Esophagus squamous epithelium (tissue), 5 donors: ENCODE results near the gene PPL. TPM values are rescaled to one million over a fixed set of nuclear protein-coding genes. Genes with fewer than 3 reads are reported as not detected.
A peak's percentile ranks its signal among the peaks of the same experiment; 100 is the strongest.

ENCODE experiments used
- DNase-seq: peaks from one replicate; lab custom pipeline; 2025; lab: John Stamatoyannopoulos, UW
- H3K27ac ChIP-seq, 4 donors: fragments of 200-600 bp; sonication (generic); one replicate each; pipeline ENCODE4 v1.5.1; 2016 to 2019; ENCODE audit warnings: mild to moderate bottlenecking in 1 of 4
- H3K27me3 ChIP-seq, 4 donors: fragments of 200-600 bp; sonication (generic); 1 replicate in 3 of 4; 2 replicates in 1 of 4; pipeline versions ENCODE4 v1.5.1 to v1.6.0; 2017 to 2021; ENCODE audit warnings: antibody characterized with exemption in 1 of 4
- H3K36me3 ChIP-seq, 3 donors: fragments of 200-600 bp; sonication (generic); one replicate each; pipeline ENCODE4 v1.5.1; 2016 to 2019
- H3K4me1 ChIP-seq, 3 donors: fragments of 200-600 bp; sonication (generic); one replicate each; pipeline ENCODE4 v1.5.1; 2017 to 2019
- H3K4me3 ChIP-seq, 4 donors: fragments of 200-600 bp; sonication (generic); 1 replicate in 3 of 4; 2 replicates in 1 of 4; pipeline ENCODE4 v1.5.1; 2016 to 2019; ENCODE audit warnings: mild to moderate bottlenecking in 2 of 4, moderate library complexity in 1 of 4
- H3K9me3 ChIP-seq, 3 donors: fragments of 200-600 bp; sonication (generic); one replicate each; pipeline ENCODE4 v1.5.1; 2016 to 2019
- CTCF ChIP-seq, 6 experiments: fragments of 450-650 bp in 4 of 6; fragments of 200-600 bp in 2 of 6; sonication (generic) in 2 of 6; IDR thresholded peaks; one replicate each; pipeline ENCODE4 v1.5.1; 2016 to 2019; ENCODE audit warnings: antibody characterized with exemption in 6 of 6, mild to moderate bottlenecking in 4 of 6, moderate library complexity in 4 of 6
- POLR2A ChIP-seq, 4 donors: fragments of 450-650 bp; IDR thresholded peaks; one replicate each; pipeline ENCODE4 v1.6.1; 2017; ENCODE audit warnings: antibody characterized with exemption in 4 of 4, mild to moderate bottlenecking in 4 of 4, moderate library complexity in 3 of 4
- WGBS, 2 donors: methylation state at CpG; one replicate each; pipeline ENCODE4 v1.1.5; 2018; 5-methylcytosine and 5-hydroxymethylcytosine counted together
- intact Hi-C: fragments of 100-400 bp; cut with DNase I; formaldehyde crosslinking; loops from one replicate; pipeline ENCODE4 v1.15.0; 2022
- total RNA-seq, 4 donors: library from RNA; depleted of rRNA; stranded (reverse); fragments of >200 nt; gene quantifications; one replicate each; pipeline ENCODE4 v1.1.0, GENCODE V29; 2016
- donor health status: DM: yes; HTN: yes; CAD: no.

Gene PPL
- total RNA-seq, 4 donors from 2014 or later: 504 to 1,677 (median 860) TPM

DNA sequence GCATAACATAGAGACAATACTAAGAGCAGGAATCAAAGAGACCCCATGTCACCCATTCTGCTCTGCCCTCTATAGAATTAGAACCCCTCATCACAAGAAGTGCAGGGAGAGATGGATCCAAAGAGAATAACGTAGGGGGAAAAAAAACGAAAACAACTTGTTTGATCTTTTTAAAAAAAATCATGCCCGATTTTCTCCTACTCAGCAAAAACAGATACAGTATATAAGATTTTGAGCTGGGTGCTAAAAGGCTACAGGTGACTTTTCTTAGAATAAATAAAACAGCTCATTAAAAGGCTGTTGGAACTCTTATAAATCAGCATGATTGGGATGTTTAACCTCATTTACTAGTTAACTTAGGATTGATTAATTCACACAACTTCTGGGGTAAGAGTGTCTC lies 72.2 kb downstream of the PPL start:
- intact Hi-C loops: no loop called here
- no peaks in the 10 kb centered on the region for H3K9me3 ChIP-seq
- H3K27me3 ChIP-seq: no peaks in the 10 kb centered on the region
- DNase-seq: no peak
- no peak overlapping the region for H3K27ac ChIP-seq
- TF ChIP-seq POLR2A (IDR thresholded peaks at IDR 0.05) (no peak), CTCF (IDR thresholded peaks at IDR 0.05) (no peak)
- 74 to 79% methylated on average over 3 of the region's 3 CpGs for WGBS, 2 donors
- peaks cover 11 to 74% (median 14%) of the 10 kb centered on the region in 3 donors for H3K36me3 ChIP-seq
- H3K4me3 ChIP-seq: no peak overlapping the region
- H3K4me1 ChIP-seq: peaks cover 0 to 27% (median 0%) of the 10 kb centered on the region in 3 donors

- WGBS, 2 donors: 65 to 67% methylated on average over 5 of the region's 5 CpGs
- Histone ChIP-seq H3K36me3 (peaks cover 25 to 75% (median 28%) of the 10 kb centered on the region in 3 donors), H3K9me3 (no peaks in the 10 kb centered on the region), H3K27me3 (no peaks in the 10 kb centered on the region), H3K27ac (no peak overlapping the region), H3K4me1 (peaks cover 0 to 9% (median 0%) of the 10 kb centered on the region in 3 donors), H3K4me3 (no peak overlapping the region)
- no peak for TF ChIP-seq CTCF (IDR thresholded peaks at IDR 0.05)
- no peak for TF ChIP-seq POLR2A (IDR thresholded peaks at IDR 0.05)
- intact Hi-C loops: no loop called here
- DNase-seq: no peak
Measured at GRCh38 chr16:4862639-4863038, 74.3 kb downstream of the PPL start.

DNA sequence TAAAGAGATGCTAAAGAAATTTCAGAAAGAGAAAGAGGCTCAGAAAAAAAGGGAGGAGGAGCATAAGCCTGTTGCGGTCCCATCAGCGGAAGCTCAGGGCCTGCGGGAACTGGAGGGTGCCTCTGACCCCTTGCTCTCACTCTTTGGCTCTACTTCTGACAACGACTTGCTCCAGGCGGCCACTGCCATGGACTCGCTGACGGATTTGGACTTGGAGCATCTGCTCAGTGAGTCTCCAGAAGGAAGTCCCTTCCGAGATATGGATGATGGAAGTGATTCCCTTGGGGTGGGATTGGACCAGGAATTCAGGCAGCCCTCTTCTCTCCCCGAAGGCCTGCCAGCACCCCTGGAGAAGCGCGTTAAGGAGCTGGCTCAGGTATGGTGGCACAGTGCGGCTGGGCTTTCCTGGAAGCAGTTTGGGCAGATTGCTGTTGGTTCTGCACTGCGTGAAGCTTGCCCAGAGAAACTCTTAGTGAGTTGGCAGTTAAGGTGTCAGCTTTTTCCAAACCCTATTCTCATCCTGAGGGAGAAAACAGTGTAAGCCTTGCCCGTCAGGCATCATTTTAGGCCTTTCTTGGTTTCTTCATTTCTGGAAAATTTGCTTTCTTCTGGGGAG lies 76.1 kb downstream of the PPL start:
- intact Hi-C loops: no loop called here
- TF ChIP-seq CTCF (IDR thresholded peaks at IDR 0.05) (no peak), POLR2A (IDR thresholded peaks at IDR 0.05) (no peak)
- Histone ChIP-seq H3K4me1 (peaks cover 0 to 4% (median 0%) of the 10 kb centered on the region in 3 donors), H3K27ac (peak overlapping the region in 1 of 4 donors; percentile 51), H3K9me3 (no peaks in the 10 kb centered on the region), H3K4me3 (no peak overlapping the region), H3K27me3 (no peaks in the 10 kb centered on the region), H3K36me3 (peaks cover 25 to 89% (median 28%) of the 10 kb centered on the region in 3 donors)
- WGBS, 2 donors: 85 to 98% methylated on average over 8 to 13 of the region's 14 CpGs
- no peak for DNase-seq

GRCh38 chr16:4859900-4860255 lies 77.1 kb downstream of the PPL start:
- Histone ChIP-seq H3K4me1 (peaks cover 0 to 8% (median 0%) of the 10 kb centered on the region in 3 donors), H3K9me3 (no peaks in the 10 kb centered on the region), H3K27me3 (no peaks in the 10 kb centered on the region), H3K27ac (peak overlapping the region in 1 of 4 donors; percentile 51), H3K36me3 (peaks cover 28 to 98% (median 34%) of the 10 kb centered on the region in 3 donors), H3K4me3 (no peak overlapping the region)
- no peak for DNase-seq
- 77 to 86% methylated on average over 10 of the region's 10 CpGs for WGBS, 2 donors
- intact Hi-C loops: no loop called here
- no peak for TF ChIP-seq POLR2A (IDR thresholded peaks at IDR 0.05)
- TF ChIP-seq CTCF (IDR thresholded peaks at IDR 0.05): no peak

DNA sequence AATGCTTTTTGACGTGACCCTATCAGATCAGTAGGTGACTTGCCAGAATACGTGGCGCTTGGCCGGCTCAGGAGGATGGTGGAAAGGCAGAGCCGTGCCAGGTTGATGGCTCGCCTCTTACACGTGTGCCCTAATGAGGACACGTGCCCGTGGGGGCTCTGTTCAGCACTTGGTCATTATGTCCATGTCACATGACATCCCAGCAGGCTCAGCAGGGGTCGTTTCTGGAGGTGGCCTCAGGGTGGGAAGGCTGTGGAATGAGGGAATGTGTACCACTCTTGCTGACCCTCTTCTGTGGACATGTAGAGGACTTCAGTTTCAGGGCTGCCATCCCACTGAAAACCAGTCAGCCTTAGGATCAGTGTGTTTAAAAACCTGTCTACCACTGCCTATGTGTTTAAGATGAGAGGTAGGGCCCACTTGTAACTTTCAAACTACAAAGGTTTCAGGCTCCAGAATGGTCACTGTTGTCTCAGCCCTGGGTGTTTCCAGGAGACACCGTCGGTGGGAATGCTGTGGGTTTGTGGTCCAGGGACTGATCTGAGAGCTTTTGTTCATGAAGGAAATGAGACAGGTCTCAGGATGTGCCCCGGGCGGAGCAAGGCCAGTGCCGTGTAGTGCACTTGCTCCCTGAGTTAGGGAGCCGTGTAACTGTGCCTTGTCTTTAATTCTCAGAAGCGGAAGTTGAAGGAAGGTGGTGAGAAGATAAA lies 77.6 kb downstream of the PPL start:
- H3K36me3 ChIP-seq: peaks cover 28 to 99% (median 36%) of the 10 kb centered on the region in 3 donors
- 83 to 91% methylated on average over 14 to 15 of the region's 17 CpGs for WGBS, 2 donors
- no peaks in the 10 kb centered on the region for H3K9me3 ChIP-seq
- H3K27ac ChIP-seq: peak overlapping the region in 2 of 4 donors; percentile 51 to 71
- H3K27me3 ChIP-seq: no peaks in the 10 kb centered on the region
- no peak for TF ChIP-seq CTCF (IDR thresholded peaks at IDR 0.05)
- no peak for TF ChIP-seq POLR2A (IDR thresholded peaks at IDR 0.05)
- intact Hi-C loops: no loop called here
- no peak overlapping the region for H3K4me3 ChIP-seq
- peaks cover 0 to 8% (median 0%) of the 10 kb centered on the region in 3 donors for H3K4me1 ChIP-seq
- DNase-seq: no peak
